K562 (cell line): ENCODE results near the gene SORT1. TPM values are rescaled to one million over a fixed set of nuclear protein-coding genes. Genes with fewer than 3 reads are reported as not detected.
A peak's percentile ranks its signal among the peaks of the same experiment; 100 is the strongest.

Experiments
- ARID1B ChIP-seq: fragments of 450-650 bp; IDR thresholded peaks from 2 replicates; pipeline ENCODE4 v1.6.1; 2016; ENCODE audit warnings: antibody characterized with exemption, mild to moderate bottlenecking, inconsistent platforms
- BACH1 ChIP-seq: fragments of 200-800 bp; sonication (Bioruptor generic); IDR thresholded peaks from 2 replicates; pipeline ENCODE4 v1.6.1; 2016; ENCODE audit warnings: missing genetic modification characterization, missing compliant biosample characterization
- EP300 ChIP-seq: IDR thresholded peaks from 2 replicates; pipeline ENCODE4 v1.6.1; 2012; ENCODE audit warnings: low read length, improper control_type of control experiment
- EP400 ChIP-seq: fragments of 450-650 bp; IDR thresholded peaks from 2 replicates; pipeline ENCODE4 v1.6.1; 2017; ENCODE audit warnings: antibody characterized with exemption, mild to moderate bottlenecking, moderate library complexity
- ETV6 ChIP-seq, 3 experiments: fragments of 150-350 bp in 1 of 3; sonication (generic) in 1 of 3; formaldehyde crosslinking in 1 of 3; IDR thresholded peaks; 2 replicates each; pipeline versions ENCODE4 v1.6.1 to v1.8.0; 2014 to 2022; ENCODE audit warnings: borderline replicate concordance in 2 of 3, low read depth in 2 of 3, antibody characterized with exemption in 1 of 3, low read length in 1 of 3, mild to moderate bottlenecking in 1 of 3, missing genetic modification reagents in 1 of 3
- FOXK2 ChIP-seq, 2 experiments: fragments of 450-650 bp; IDR thresholded peaks in 1 of 2; conservative IDR thresholded peaks in 1 of 2; 2 replicates each; pipeline ENCODE4 v1.6.1; 2016; ENCODE audit warnings: low read depth in 2 of 2, mild to moderate bottlenecking in 1 of 2
- KDM1A ChIP-seq, 2 experiments: fragments of 450-650 bp; IDR thresholded peaks; 2 replicates each; pipeline ENCODE4 v1.6.1; 2016; ENCODE audit warnings: mild to moderate bottlenecking in 2 of 2
- KLF16 ChIP-seq: IDR thresholded peaks from 2 replicates; pipeline ENCODE4 v1.6.1; 2016; ENCODE audit warnings: antibody characterized with exemption
- MAFG ChIP-seq: fragments of 450-650 bp; conservative IDR thresholded peaks from 2 replicates; pipeline ENCODE4 v1.6.1; 2016; ENCODE audit warnings: missing genetic modification characterization, missing compliant biosample characterization
- MTA3 ChIP-seq: fragments of 450-650 bp; formaldehyde crosslinking; IDR thresholded peaks from 2 replicates; pipeline ENCODE4 v1.6.1; 2017; ENCODE audit warnings: mild to moderate bottlenecking, borderline replicate concordance
- NUFIP1 ChIP-seq: fragments of 450-650 bp; IDR thresholded peaks from 2 replicates; pipeline ENCODE4 v1.6.1; 2018; ENCODE audit not compliant: partially characterized antibody
- RCOR1 ChIP-seq, 2 experiments: IDR thresholded peaks; 2 replicates each; pipeline ENCODE4 v1.6.1; 2012; ENCODE audit warnings: low read depth in 2 of 2, low read length in 2 of 2, borderline replicate concordance in 1 of 2, improper control_type of control experiment in 1 of 2
- SRSF9 ChIP-seq: fragments of 200-400 bp; formaldehyde crosslinking; IDR thresholded peaks from 2 replicates; pipeline ENCODE4 v1.6.1; 2017; ENCODE audit warnings: low read depth, low read length, borderline replicate concordance
- TAF1 ChIP-seq: IDR thresholded peaks from 2 replicates; pipeline ENCODE4 v1.6.1; 2011; ENCODE audit warnings: mild to moderate bottlenecking, low read length, moderate library complexity; ENCODE audit not compliant: insufficient read depth, control insufficient read depth, severe bottlenecking; ENCODE audit errors: extremely low read depth
- TARDBP ChIP-seq: fragments of 450-650 bp; IDR thresholded peaks from 2 replicates; pipeline ENCODE4 v1.6.1; 2016
- THRB ChIP-seq: fragments of 450-650 bp; formaldehyde crosslinking; conservative IDR thresholded peaks from 2 replicates; pipeline ENCODE4 v1.4.0; 2022; ENCODE audit warnings: mild to moderate bottlenecking, missing genetic modification characterization
- USF1 ChIP-seq: sonication (generic); formaldehyde crosslinking; IDR thresholded peaks from 2 replicates; pipeline ENCODE4 v1.9.0; 2022; ENCODE audit warnings: mild to moderate bottlenecking, missing genetic modification reagents
- ZKSCAN3 ChIP-seq: fragments of 250-450 bp; sonication (Bioruptor Pico); IDR thresholded peaks from 2 replicates; pipeline ENCODE4 v1.4.0; 2020
- ZNF778 ChIP-seq: fragments of 450-650 bp; formaldehyde crosslinking; IDR thresholded peaks from 2 replicates; pipeline ENCODE4 v1.4.0; 2020; ENCODE audit warnings: mild to moderate bottlenecking, moderate library complexity
- polyA plus RNA-seq, 8 experiments: library from polyadenylated mRNA; depleted of rRNA in 4 of 8; stranded (reverse) in 5 of 8; unstranded in 3 of 8; fragments of >200 nt; fragmentation: Nextera tagmentation in 2 of 8; fragmentation: Illumina TruSeq in 1 of 8; extraction: Ambion mirVana in 2 of 8; extraction: Trizol in 1 of 8; gene quantifications; 2 replicates each; pipeline versions ENCODE4 v1.2.1 to v1.2.3, GENCODE V29; 2011 to 2014; ENCODE audit warnings: inconsistent platforms in 1 of 8, missing spikeins in 1 of 8
- total RNA-seq, 7 experiments: library from RNA; depleted of rRNA in 6 of 7; stranded (reverse); fragments of >200 nt in 6 of 7; fragmentation: Illumina TruSeq in 2 of 7; extraction: Trizol in 2 of 7; gene quantifications; 2 replicates each; pipeline versions ENCODE4 v1.2.1 to v1.2.3, GENCODE V29; 2011 to 2021; ENCODE audit warnings: low replicate concordance in 1 of 7
- TF ChIP-seq, protein P1 (sequence below): sonication (generic); formaldehyde crosslinking; IDR thresholded peaks from 2 replicates; pipeline ENCODE4 v1.8.1; 2023; ENCODE audit warnings: missing genetic modification reagents, mild to moderate bottlenecking, borderline replicate concordance

SORT1 gene
- total and polyA plus RNA-seq, 9 of the 15 experiments (the other 6 are each of a cell fraction or from before 2014, with no cell fraction given) = 27.4 to 112 (median 65.0) TPM

GRCh38 chr1:109307274-109308021, 90.3 kb downstream of the SORT1 start (continued):
- TF ChIP-seq KLF16 (peak; percentile 34; the same call in 1 of the 2 replicates), EP300 (peak; percentile 51; the same call in 1 of the 2 replicates), ZKSCAN3 (no peak), USF1 (CRISPR knock-in tag) (no peak), THRB (CRISPR knock-in tag) (no peak), SRSF9 (no peak), MAFG (tag) (peak; percentile 70), FOXK2 (conservative IDR thresholded peaks at IDR 0.05 in 1 of 2, IDR thresholded peaks at IDR 0.05 in 1 of 2; ENCODE audit: low read depth in 2 of 2) (peak in 1 of 2 experiments; percentile 34; a peak in 1 of 4 replicates), BACH1 (peak; percentile 42; the same call in 1 of the 2 replicates), TARDBP (0 out of 2 replicates have a peak, but pooled peaks have one; percentile 16), MTA3 (peak; percentile 87), ARID1B (peak; percentile 87), KDM1A (IDR thresholded peaks at IDR 0.05) (peak; percentile 97), NUFIP1 (no peak), ETV6 (IDR thresholded peaks at IDR 0.05; ENCODE audit: borderline replicate concordance in 1 of 2, low read depth in 2 of 2, low read length in 1 of 2) (peak in 1 of 2 experiments; percentile 51; a peak in 1 of 4 replicates), ETV6 (CRISPR knock-in tag; IDR thresholded peaks at IDR 0.05; ENCODE audit: borderline replicate concordance) (no peak), ZNF778 (CRISPR knock-in tag) (no peak), EP400 (no peak), RCOR1 (IDR thresholded peaks at IDR 0.05; ENCODE audit: borderline replicate concordance in 1 of 2, low read depth in 2 of 2, low read length in 2 of 2) (peak; percentile 3 to 85; a peak in 2 of 4 replicates), TAF1 (no peak)
- TF ChIP-seq, protein P1, sequence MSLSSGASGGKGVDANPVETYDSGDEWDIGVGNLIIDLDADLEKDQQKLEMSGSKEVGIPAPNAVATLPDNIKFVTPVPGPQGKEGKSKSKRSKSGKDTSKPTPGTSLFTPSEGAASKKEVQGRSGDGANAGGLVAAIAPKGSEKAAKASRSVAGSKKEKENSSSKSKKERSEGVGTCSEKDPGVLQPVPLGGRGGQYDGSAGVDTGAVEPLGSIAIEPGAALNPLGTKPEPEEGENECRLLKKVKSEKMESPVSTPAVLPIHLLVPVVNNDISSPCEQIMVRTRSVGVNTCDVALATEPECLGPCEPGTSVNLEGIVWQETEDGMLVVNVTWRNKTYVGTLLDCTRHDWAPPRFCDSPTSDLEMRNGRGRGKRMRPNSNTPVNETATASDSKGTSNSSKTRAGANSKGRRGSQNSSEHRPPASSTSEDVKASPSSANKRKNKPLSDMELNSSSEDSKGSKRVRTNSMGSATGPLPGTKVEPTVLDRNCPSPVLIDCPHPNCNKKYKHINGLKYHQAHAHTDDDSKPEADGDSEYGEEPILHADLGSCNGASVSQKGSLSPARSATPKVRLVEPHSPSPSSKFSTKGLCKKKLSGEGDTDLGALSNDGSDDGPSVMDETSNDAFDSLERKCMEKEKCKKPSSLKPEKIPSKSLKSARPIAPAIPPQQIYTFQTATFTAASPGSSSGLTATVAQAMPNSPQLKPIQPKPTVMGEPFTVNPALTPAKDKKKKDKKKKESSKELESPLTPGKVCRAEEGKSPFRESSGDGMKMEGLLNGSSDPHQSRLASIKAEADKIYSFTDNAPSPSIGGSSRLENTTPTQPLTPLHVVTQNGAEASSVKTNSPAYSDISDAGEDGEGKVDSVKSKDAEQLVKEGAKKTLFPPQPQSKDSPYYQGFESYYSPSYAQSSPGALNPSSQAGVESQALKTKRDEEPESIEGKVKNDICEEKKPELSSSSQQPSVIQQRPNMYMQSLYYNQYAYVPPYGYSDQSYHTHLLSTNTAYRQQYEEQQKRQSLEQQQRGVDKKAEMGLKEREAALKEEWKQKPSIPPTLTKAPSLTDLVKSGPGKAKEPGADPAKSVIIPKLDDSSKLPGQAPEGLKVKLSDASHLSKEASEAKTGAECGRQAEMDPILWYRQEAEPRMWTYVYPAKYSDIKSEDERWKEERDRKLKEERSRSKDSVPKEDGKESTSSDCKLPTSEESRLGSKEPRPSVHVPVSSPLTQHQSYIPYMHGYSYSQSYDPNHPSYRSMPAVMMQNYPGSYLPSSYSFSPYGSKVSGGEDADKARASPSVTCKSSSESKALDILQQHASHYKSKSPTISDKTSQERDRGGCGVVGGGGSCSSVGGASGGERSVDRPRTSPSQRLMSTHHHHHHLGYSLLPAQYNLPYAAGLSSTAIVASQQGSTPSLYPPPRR (CRISPR knock-in tag) = peak; percentile 63; the same call in 1 of the 2 replicates
